ENCODE data around the gene PPP3CA.

DNA sequence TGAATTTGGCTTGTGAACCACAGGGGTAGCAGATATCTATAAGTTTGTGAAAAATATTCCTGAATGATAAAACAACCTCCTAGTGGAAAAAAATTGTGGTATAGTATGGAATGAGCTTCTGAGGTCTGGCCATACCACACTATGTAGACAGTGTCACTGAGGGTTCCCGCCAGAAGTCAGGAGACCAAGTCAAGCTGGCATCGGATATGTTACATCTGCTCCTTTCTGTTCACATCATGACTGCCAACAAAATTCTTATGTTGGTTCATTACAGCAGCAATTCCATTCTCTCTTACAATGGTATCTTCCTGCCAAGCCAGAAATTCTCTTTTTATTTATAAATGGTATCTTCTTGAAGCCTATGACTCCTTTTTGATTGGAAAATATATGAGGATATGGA, 273.0 kb downstream of the PPP3CA start:
- TF ChIP-seq, protein P1, sequence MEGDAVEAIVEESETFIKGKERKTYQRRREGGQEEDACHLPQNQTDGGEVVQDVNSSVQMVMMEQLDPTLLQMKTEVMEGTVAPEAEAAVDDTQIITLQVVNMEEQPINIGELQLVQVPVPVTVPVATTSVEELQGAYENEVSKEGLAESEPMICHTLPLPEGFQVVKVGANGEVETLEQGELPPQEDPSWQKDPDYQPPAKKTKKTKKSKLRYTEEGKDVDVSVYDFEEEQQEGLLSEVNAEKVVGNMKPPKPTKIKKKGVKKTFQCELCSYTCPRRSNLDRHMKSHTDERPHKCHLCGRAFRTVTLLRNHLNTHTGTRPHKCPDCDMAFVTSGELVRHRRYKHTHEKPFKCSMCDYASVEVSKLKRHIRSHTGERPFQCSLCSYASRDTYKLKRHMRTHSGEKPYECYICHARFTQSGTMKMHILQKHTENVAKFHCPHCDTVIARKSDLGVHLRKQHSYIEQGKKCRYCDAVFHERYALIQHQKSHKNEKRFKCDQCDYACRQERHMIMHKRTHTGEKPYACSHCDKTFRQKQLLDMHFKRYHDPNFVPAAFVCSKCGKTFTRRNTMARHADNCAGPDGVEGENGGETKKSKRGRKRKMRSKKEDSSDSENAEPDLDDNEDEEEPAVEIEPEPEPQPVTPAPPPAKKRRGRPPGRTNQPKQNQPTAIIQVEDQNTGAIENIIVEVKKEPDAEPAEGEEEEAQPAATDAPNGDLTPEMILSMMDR (conservative IDR thresholded peaks at IDR 0.05 in 1 of 2, IDR thresholded peaks at IDR 0.05 in 1 of 2; ENCODE audit: extremely low read depth in 1 of 2, insufficient read depth in 1 of 2, low read depth in 1 of 2, low read length in 2 of 2) = no peak
- TF ChIP-seq EZH2 (IDR thresholded peaks at IDR 0.05; ENCODE audit: borderline replicate concordance, low read length) = no peak
